NCI-H2227 (cell line): ENCODE data around the gene USP21.

Source experiments
- DNase-seq: peaks from one replicate; lab custom pipeline; 2025; ENCODE audit not compliant: unreplicated experiment; lab: John Stamatoyannopoulos, UW

The USP21 gene

GRCh38 chr1:161215076-161215475, 55.8 kb downstream of the USP21 start, which contains the start of gene FCER1G:
Gene FCER1G, plus strand, starts transcription at chr1:161215295. Its CDS starts 27 bp downstream, at chr1:161215322.
- DNase-seq = no peak
